ENCODE measurements around the gene STK39. TPM values are rescaled to one million over a fixed set of nuclear protein-coding genes. Genes with fewer than 3 reads are reported as not detected.

STK39 gene
- total and polyA plus RNA-seq, 2 of the 4 experiments (the other 2 are of a cell fraction) = 11.8 to 16.4 TPM

DNA sequence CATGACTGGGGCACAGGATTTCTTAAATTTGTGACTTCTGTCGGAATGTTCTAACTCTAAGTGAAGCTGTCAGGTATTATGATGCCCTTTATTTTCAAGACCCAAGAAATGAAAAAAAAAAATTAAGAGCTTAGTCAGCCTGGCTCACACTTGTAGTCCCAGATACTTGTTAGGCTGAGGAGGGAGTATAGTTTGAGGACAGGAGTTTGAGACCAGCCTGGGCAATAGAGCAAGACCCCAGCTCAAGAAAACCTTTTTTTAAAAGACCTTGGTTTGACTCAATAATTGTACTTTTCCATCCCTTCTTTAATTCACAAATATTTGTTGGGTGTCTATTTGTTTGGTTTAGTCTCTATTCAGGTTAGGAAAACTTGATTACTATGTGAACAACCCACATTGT lies 310.0 kb downstream of the STK39 start:
- Histone ChIP-seq H2BK5ac (ENCODE audit: low read depth, low read length, poor library complexity, severe bottlenecking) (no peak overlapping the region), H3K56ac (ENCODE audit: extremely low read depth, insufficient read depth, low read length) (no peak overlapping the region), H4K5ac (ENCODE audit: low read depth, low read length) (no peak overlapping the region), H3K23ac (ENCODE audit: low read depth, low read length) (no peak overlapping the region; the same call in 1 of the 2 replicates), H3K4me1 (ENCODE audit: control insufficient read depth, insufficient read depth, low read length) (no peaks in the 10 kb centered on the region), H3K4ac (ENCODE audit: low read depth, low read length) (no peak overlapping the region), H3K4me2 (ENCODE audit: low read depth, low read length) (no peak overlapping the region), H3K18ac (ENCODE audit: low read depth, low read length) (no peak overlapping the region), H4K8ac (ENCODE audit: low read depth in 2 of 2, low read length in 2 of 2) (no peak overlapping the region), H4K20me1 (ENCODE audit: insufficient read depth, low read length) (no peaks in the 10 kb centered on the region), H3K79me1 (ENCODE audit: low read depth in 1 of 2, low read length in 2 of 2) (no peaks in the 10 kb centered on the region), H2BK15ac (ENCODE audit: low read depth, low read length) (no peak overlapping the region), H3K4me3 (ENCODE audit: insufficient read depth, low read depth, low read length) (no peak overlapping the region), H3K9me1 (ENCODE audit: insufficient read depth, low read length) (no peaks in the 10 kb centered on the region), H4K91ac (ENCODE audit: insufficient read depth, low read depth, low read length) (no peak overlapping the region), H3K14ac (replicated peaks; ENCODE audit: low read depth, low read length) (no peak overlapping the region), H2AFZ (replicated peaks; ENCODE audit: low read length, poor library complexity) (no peak overlapping the region), H2AK9ac (replicated peaks; ENCODE audit: low read depth, low read length, poor library complexity) (no peak overlapping the region), H2BK120ac (ENCODE audit: low read depth, low read length) (no peak overlapping the region), H3K36me3 (ENCODE audit: control insufficient read depth, insufficient read depth, low read length) (no peaks in the 10 kb centered on the region), H3K27me3 (ENCODE audit: control insufficient read depth, insufficient read depth, low read length) (no peaks in the 10 kb centered on the region), H3K27ac (ENCODE audit: insufficient read depth, low read length) (no peak overlapping the region), H2AK5ac (ENCODE audit: low read depth, low read length) (no peak overlapping the region), H3K9ac (ENCODE audit: low read depth, low read length) (no peak overlapping the region), H2BK20ac (ENCODE audit: low read depth, low read length) (no peak overlapping the region), H3K9me3 (ENCODE audit: control insufficient read depth, insufficient read depth, low read length) (no peaks in the 10 kb centered on the region)
- no TSS peak for BruUV-seq (replicated peaks)
- dilution Hi-C loops (cut with HindIII; ENCODE audit: low sequenced_read_pairs, unreplicated experiment) (no loop called here), in situ Hi-C loops (cut with MboI; ENCODE audit: low sequenced_read_pairs) (no loop called here), intact Hi-C loops (cut with micrococcal nuclease) (no loop called here)
- no peak for DNase-seq
- no peak for ATAC-seq (ENCODE audit: low read depth)
- no peak for TF ChIP-seq SMC3 (IDR thresholded peaks at IDR 0.05; ENCODE audit: low read depth, low read length)
- no peak for TF ChIP-seq MXI1 (IDR thresholded peaks at IDR 0.05; ENCODE audit: borderline replicate concordance, low read depth, low read length)
- TF ChIP-seq MAFK (IDR thresholded peaks at IDR 0.05; ENCODE audit: low read depth, low read length) = no peak
- no peak for TF ChIP-seq CHD1 (IDR thresholded peaks at IDR 0.05; ENCODE audit: low read depth, low read length)
- no peak for TF ChIP-seq FOS (IDR thresholded peaks at IDR 0.05; ENCODE audit: low read depth, low read length)
- no peak for TF ChIP-seq RAD21 (IDR thresholded peaks at IDR 0.05; ENCODE audit: low read length)
- TF ChIP-seq CEBPB (IDR thresholded peaks at IDR 0.05; ENCODE audit: low read depth, low read length) = no peak
- TF ChIP-seq, protein P1, sequence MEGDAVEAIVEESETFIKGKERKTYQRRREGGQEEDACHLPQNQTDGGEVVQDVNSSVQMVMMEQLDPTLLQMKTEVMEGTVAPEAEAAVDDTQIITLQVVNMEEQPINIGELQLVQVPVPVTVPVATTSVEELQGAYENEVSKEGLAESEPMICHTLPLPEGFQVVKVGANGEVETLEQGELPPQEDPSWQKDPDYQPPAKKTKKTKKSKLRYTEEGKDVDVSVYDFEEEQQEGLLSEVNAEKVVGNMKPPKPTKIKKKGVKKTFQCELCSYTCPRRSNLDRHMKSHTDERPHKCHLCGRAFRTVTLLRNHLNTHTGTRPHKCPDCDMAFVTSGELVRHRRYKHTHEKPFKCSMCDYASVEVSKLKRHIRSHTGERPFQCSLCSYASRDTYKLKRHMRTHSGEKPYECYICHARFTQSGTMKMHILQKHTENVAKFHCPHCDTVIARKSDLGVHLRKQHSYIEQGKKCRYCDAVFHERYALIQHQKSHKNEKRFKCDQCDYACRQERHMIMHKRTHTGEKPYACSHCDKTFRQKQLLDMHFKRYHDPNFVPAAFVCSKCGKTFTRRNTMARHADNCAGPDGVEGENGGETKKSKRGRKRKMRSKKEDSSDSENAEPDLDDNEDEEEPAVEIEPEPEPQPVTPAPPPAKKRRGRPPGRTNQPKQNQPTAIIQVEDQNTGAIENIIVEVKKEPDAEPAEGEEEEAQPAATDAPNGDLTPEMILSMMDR (conservative IDR thresholded peaks at IDR 0.05; ENCODE audit: low read depth, low read length) = no peak
- TF ChIP-seq RFX5 (IDR thresholded peaks at IDR 0.05; ENCODE audit: low read depth, low read length) = no peak
- TF ChIP-seq POLR2A (IDR thresholded peaks at IDR 0.05; ENCODE audit: low read depth, low read length) = no peak
- TF ChIP-seq, protein P2, sequence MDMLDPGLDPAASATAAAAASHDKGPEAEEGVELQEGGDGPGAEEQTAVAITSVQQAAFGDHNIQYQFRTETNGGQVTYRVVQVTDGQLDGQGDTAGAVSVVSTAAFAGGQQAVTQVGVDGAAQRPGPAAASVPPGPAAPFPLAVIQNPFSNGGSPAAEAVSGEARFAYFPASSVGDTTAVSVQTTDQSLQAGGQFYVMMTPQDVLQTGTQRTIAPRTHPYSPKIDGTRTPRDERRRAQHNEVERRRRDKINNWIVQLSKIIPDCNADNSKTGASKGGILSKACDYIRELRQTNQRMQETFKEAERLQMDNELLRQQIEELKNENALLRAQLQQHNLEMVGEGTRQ (IDR thresholded peaks at IDR 0.05; ENCODE audit: low read depth, low read length) = no peak
- no peak for TF ChIP-seq NFE2L2 (IDR thresholded peaks at IDR 0.05; ENCODE audit: low read depth, low read length)
- no peak for TF ChIP-seq MAZ (IDR thresholded peaks at IDR 0.05; ENCODE audit: borderline replicate concordance, low read depth, low read length)
- no peak for TF ChIP-seq ELK1 (IDR thresholded peaks at IDR 0.05; ENCODE audit: borderline replicate concordance, low read depth, low read length)
- no peak for TF ChIP-seq BHLHE40 (IDR thresholded peaks at IDR 0.05; ENCODE audit: low read depth, low read length)
- TF ChIP-seq RCOR1 (IDR thresholded peaks at IDR 0.05; ENCODE audit: insufficient replicate concordance, low read length) = no peak
- POLR2A ChIA-PET (ENCODE audit: unreplicated experiment) = interaction anchor here (0.6 kb wide), 1 partner anchor 34 kb away, joined by 3 read pairs; no protein-coding TSS in a partner anchor
- CTCF ChIA-PET = no interaction called here
- WGBS, 2 experiments (ENCODE audit: extremely low coverage in 2 of 2, insufficient read length in 1 of 2) = no CpG with 5 or more reads among the region's 1 CpG
